Ecto neural progenitor cell (in vitro differentiated cells): ENCODE data around the gene MS4A3.
"Not testable (repeated sequence)": the region's sequence is repeated elsewhere in the genome, so short reads cannot be mapped to it uniquely, and the experiment has no call there.

Experiments used
- DNase-seq: peaks from one replicate; pipeline ENCODE4 v3.0.0-alpha.2; 2018; ENCODE audit warnings: low spot score

The MS4A3 gene

DNA sequence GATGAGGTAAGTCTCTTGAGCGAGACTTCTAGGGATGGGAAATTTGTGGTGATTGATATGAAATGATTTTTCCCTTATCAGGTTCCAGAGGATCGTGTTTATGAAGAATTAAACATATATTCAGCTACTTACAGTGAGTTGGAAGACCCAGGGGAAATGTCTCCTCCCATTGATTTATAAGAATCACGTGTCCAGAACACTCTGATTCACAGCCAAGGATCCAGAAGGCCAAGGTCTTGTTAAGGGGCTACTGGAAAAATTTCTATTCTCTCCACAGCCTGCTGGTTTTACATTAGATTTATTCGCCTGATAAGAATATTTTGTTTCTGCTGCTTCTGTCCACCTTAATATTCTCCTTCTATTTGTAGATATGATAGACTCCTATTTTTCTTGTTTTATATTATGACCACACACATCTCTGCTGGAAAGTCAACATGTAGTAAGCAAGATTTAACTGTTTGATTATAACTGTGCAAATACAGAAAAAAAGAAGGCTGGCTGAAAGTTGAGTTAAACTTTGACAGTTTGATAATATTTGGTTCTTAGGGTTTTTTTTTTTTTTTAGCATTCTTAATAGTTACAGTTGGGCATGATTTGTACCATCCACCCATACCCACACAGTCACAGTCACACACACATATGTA lies 39.1 kb downstream of the MS4A3 start:
- DNase-seq: no peak

DNA sequence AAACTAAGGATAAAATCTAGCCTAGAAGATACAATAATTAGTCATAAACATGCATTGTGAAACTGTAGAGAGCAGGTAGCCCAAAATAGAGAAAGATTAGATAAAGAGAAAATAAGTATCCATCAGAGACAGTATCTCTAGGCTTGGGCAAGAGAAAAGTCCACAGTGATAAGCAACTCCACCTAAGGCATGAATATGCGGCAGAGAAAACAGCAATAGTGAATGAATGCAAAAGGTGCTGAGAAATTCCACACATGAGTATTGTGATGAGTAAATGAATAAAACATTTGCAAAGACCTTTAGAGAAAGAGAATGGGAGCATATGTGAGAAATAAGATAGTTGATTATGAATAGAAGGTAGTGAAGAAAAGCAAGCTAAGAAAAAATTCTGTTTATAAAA lies 40.7 kb downstream of the MS4A3 start:
- no peak for DNase-seq

DNA sequence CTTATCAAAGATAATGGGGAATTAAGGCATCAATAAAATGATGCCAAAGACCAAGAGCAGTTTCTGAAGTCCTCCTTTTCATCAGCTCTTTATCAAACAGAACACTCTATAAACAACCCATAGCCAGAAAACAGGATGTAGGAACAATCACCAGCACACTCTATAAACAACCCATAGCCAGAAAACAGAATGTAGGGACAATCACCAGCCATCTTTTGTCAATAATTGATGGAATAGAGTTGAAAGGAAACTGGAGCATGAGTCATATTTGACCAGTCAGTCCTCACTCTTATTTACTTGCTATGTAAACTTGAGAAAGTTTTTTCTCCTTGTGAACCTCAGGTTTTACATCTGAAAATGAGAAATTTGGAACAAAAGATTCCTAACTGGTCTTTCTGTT lies 42.0 kb downstream of the MS4A3 start:
- no peak for DNase-seq

DNA sequence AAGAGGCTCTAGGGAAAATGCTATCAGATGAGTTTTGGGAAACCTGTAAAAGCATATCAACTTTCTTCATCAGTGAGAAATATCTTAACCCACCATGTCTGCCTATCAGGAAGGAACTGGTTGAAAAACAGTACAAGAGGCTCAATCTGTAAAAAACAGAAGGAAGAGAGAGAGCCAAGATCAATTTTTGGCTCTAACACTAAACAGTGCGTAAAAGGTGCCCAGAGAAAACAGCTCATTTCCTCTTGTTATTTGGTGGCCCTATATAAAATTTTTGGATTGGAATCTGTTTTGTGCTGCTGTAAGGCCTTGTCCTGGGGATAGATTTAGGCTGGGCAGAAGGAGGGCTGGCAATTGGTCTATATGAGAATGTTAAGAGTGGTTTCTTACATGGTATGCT lies 44.1 kb downstream of the MS4A3 start:
- DNase-seq: no peak

DNA sequence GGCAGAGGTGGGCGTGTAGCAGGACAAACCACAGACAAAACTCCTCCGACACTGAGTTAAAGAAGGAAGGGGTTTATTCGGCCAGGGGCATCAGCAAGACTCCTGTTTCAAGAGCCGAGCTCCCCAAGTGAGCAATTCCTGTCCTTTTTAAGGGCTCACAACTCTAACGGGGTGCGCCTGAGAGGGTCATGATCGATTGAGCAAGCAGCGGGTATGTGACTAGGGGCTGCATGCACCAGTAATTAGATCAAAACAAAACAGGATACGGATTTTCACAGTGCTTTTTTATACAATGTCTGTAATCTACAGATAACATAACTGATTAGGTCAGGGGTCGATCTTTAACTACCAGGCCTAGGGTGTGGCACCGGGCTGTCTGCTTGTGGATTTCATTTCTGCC lies 44.9 kb downstream of the MS4A3 start:
- not testable (repeated sequence) for DNase-seq

DNA sequence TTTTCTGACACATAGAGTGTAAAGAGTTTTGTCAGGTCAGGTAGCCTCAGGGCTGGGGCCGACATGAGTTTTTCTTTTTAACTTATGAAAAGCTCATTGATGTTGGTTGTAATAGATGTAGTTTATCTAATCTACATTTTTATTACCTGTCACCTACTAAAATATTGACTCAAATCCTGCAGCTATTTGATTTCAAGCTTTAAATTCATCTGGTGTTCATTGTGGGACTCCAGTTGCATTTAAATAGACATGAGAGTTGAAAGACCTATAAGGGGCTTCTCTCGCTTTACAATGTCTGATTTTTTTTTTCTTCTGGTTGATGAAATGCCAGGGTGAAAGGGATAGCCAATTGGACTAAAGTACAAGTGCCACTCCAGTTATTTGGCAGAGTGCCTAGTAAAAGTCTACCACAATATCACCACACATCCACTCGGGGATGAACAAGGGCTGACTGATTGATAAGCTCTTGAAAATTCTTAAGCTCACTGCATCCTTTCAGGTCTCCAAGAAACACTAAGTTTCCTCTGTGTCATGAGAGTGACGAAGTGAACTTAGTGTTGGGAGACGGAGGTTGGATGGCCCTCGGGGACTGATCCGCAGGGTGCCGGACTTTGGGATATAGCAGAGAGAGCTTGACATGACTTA lies 48.1 kb downstream of the MS4A3 start:
- not testable (repeated sequence) for DNase-seq

DNA sequence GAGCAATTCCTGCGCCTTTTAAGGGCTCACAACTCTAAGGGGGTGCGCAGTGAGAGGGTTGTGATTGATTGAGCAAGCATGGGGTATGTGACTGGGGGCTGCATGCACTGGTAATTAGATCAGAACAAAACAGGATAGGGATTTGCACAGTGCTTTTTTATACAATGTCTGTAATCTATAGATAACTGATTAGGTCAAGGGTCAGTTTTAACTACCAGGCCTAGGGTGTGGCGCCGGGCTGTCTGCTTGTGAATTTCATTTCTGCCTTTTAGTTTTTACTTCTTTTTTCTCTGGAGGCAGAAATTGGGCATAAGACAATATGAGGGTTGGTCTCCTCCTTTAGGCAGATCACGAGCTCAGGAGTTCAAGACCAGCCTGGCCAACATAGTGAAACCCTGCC lies 52.2 kb downstream of the MS4A3 start:
- not testable (repeated sequence) for DNase-seq

DNA sequence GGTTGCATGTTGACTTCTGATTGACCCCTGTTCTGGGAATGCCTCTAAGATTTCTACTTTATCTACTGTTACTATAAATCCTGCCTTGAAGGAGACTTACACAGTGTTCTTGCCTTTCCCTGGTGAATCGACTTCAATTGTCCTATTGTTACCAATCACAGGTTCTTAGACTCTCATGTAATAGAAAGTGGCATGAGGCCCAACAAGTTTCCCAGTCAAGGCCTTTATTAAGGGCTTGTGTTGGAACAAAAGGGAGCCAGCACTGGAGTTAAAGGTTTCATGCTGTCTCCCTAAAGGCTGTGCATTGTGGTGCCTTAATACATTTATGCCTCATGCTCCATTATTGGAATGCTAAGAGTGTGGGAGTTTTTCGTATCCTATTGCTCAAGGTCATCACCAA lies 55.3 kb downstream of the MS4A3 start:
- no peak for DNase-seq

DNA sequence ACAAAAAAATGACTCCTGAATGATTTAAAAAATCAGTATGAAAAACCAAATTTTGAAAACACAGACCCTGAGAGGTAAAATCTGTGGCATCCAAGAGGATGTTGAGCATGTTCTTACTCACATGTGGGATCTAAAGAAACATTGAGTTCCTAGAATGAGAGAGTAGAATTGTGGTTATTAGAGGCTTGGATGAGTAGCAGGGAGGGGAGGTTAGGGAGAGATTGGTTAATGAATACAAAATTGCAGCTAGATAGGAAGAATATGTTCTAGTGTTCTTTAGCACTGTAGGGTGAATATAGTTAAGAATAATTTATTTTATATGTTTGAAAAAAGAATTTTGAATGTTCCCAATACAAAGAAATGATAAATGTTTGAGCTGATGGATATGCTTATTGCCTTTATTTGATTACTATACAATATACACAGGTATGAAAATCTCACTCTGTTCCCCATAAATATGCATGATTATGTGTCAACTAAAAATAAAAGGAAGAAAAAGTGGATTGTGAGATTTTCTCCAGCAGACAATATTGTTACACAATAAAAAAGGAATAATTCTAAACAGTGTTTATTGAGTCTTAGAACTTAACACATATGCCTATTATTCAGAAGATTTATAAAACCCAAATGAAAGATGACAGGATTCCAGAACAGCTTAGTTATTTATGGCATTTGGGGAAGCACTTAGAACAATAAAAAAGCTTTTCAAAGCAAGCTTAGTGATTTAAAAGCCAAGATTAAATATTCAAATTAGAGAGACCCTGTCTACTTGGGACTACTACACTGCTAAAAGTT lies 60.7 kb downstream of the MS4A3 start:
- no peak for DNase-seq

DNA sequence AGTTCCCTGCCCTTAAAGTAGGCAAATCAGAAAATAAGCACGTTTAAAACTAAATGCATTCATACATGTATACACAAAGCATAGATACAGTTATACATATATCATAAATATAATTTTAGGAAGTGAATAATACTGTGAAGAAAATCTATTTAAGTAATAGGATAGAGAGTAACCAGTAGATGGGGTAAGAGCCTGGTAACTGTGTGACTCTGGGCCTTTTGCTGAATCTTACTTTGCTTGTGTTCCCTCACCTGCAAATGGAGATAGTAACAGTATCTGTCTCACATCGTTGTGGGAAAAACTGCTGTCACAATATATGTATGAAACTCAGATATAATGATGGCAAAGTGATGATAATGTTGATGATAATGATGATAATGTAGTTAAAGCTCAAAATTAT lies 61.9 kb downstream of the MS4A3 start:
- no peak for DNase-seq

DNA sequence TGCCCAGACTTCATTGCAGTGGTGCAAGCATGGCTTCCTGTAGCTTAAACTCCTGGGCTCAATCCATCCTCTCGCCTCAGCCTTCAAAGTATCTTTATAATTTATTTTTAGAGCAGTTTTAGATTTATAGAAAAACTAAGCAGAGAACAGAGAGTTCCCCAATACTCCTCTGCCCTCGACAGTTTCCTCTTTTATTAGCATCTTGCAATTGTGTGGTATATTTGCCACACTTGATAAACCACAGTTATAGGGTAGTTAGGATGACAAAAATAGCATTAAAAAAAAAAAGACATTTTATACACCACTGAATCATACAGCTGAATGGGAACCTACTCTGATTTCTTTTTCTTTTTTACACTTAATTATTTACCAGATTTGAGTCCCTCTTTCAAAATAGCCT lies 63.2 kb downstream of the MS4A3 start:
- DNase-seq: no peak
